ENCODE measurements around the gene AFG1L. TPM values are rescaled to one million over a fixed set of nuclear protein-coding genes. Genes with fewer than 3 reads are reported as not detected.

AFG1L gene
- polyA plus RNA-seq, 1 of the 3 experiments (the other 2 are of a cell fraction), result 0.71 TPM

DNA sequence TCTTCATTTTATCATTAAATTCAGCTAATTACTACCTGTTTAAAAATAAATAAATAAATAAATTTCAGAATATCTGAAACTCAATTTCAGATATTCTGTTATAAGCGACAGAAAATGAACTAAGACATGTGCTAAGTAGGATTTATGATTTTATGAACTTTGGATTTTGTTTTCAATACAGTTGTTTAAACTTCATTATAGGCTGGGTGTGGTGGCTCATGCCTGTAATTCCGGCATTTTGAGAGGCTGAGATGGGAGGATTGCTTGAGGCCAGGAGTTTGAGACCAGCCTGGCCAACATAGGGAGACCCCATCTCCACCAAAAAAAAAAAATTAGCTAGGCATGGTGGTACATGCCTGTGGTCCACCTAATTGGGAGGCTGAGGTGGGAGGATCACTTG, 36.0 kb downstream of the AFG1L start (continued):
- TF ChIP-seq RFX5 (IDR thresholded peaks at IDR 0.05; ENCODE audit: low read length), result no peak
- no peak for TF ChIP-seq FOXM1 (IDR thresholded peaks at IDR 0.05; ENCODE audit: low read depth)
- no peak for TF ChIP-seq NRF1 (IDR thresholded peaks at IDR 0.05; ENCODE audit: low read depth, low read length)
- TF ChIP-seq GABPA (IDR thresholded peaks at IDR 0.05; ENCODE audit: low read depth), result no peak

DNA sequence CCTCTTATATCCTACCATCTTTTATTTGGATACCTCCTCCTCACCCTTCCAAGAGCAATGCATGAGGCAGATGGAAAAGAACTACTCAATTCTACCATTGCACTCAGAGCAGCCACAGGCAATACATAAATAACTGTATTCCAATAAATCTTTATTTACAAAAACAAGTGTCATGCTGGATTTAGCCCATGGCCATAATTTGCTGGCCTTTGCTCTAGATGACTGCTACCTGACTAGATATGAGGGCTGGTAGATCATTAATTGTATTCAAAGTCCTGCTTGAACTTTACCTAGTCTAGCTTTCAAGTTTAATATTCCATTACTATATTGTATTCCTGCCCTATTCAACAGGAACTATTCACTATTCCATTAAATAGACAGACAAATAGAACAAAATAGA, 37.1 kb downstream of the AFG1L start:
- DNase-seq, result no peak
- Histone ChIP-seq H3K27ac (ENCODE audit: low read depth in 2 of 2, low read length in 1 of 2) (no peak overlapping the region), H3K4me2 (no peak overlapping the region), H3K4me1 (ENCODE audit: control insufficient read depth in 1 of 2, insufficient read depth in 2 of 2, low read depth in 1 of 2, low read length in 1 of 2) (no peaks in the 10 kb centered on the region), H3K79me2 (ENCODE audit: insufficient read depth) (no peaks in the 10 kb centered on the region), H3K27me3 (ENCODE audit: insufficient read depth) (no peaks in the 10 kb centered on the region), H3K4me3 (ENCODE audit: low read depth in 2 of 2, low read length in 1 of 2) (no peak overlapping the region), H4K20me1 (ENCODE audit: insufficient read depth) (no peaks in the 10 kb centered on the region), H3K9me2 (no peaks in the 10 kb centered on the region), H3K36me3 (replicated peaks in 1 of 2; ENCODE audit: control insufficient read depth in 1 of 2, insufficient read depth in 2 of 2, low read length in 1 of 2) (peaks cover 0 to 3% of the 10 kb centered on the region in 2 experiments), H3F3A (replicated peaks; ENCODE audit: insufficient read depth) (no peaks in the 10 kb centered on the region), H2AFZ (ENCODE audit: low read depth) (no peak overlapping the region), H3K9me3 (no peaks in the 10 kb centered on the region), H3K9ac (no peak overlapping the region)
- TF ChIP-seq NFIC (IDR thresholded peaks at IDR 0.05; ENCODE audit: borderline replicate concordance) (no peak), FOSL2 (IDR thresholded peaks at IDR 0.05; ENCODE audit: borderline replicate concordance, low read depth) (no peak), EP300 (IDR thresholded peaks at IDR 0.05; ENCODE audit: borderline replicate concordance in 1 of 2, low read depth in 1 of 2, low read length in 1 of 2) (no peak), TAF1 (IDR thresholded peaks at IDR 0.05; ENCODE audit: borderline replicate concordance, low read depth, low read length) (no peak), ELF1 (IDR thresholded peaks at IDR 0.05) (no peak), JUND (IDR thresholded peaks at IDR 0.05) (no peak), RXRA (IDR thresholded peaks at IDR 0.05; ENCODE audit: borderline replicate concordance, low read depth) (no peak), FOXM1 (IDR thresholded peaks at IDR 0.05; ENCODE audit: low read depth) (no peak), YY1 (IDR thresholded peaks at IDR 0.05; ENCODE audit: low read depth) (no peak), GATA2 (CRISPR knock-in tag; IDR thresholded peaks at IDR 0.05) (no peak), TEAD4 (IDR thresholded peaks at IDR 0.05; ENCODE audit: borderline replicate concordance, insufficient read depth) (no peak)
- TF ChIP-seq, protein P1, sequence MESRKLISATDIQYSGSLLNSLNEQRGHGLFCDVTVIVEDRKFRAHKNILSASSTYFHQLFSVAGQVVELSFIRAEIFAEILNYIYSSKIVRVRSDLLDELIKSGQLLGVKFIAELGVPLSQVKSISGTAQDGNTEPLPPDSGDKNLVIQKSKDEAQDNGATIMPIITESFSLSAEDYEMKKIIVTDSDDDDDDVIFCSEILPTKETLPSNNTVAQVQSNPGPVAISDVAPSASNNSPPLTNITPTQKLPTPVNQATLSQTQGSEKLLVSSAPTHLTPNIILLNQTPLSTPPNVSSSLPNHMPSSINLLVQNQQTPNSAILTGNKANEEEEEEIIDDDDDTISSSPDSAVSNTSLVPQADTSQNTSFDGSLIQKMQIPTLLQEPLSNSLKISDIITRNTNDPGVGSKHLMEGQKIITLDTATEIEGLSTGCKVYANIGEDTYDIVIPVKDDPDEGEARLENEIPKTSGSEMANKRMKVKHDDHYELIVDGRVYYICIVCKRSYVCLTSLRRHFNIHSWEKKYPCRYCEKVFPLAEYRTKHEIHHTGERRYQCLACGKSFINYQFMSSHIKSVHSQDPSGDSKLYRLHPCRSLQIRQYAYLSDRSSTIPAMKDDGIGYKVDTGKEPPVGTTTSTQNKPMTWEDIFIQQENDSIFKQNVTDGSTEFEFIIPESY (IDR thresholded peaks at IDR 0.05; ENCODE audit: borderline replicate concordance, low read depth), result no peak
- TF ChIP-seq, protein P2, sequence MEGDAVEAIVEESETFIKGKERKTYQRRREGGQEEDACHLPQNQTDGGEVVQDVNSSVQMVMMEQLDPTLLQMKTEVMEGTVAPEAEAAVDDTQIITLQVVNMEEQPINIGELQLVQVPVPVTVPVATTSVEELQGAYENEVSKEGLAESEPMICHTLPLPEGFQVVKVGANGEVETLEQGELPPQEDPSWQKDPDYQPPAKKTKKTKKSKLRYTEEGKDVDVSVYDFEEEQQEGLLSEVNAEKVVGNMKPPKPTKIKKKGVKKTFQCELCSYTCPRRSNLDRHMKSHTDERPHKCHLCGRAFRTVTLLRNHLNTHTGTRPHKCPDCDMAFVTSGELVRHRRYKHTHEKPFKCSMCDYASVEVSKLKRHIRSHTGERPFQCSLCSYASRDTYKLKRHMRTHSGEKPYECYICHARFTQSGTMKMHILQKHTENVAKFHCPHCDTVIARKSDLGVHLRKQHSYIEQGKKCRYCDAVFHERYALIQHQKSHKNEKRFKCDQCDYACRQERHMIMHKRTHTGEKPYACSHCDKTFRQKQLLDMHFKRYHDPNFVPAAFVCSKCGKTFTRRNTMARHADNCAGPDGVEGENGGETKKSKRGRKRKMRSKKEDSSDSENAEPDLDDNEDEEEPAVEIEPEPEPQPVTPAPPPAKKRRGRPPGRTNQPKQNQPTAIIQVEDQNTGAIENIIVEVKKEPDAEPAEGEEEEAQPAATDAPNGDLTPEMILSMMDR (IDR thresholded peaks at IDR 0.05), result no peak
- TF ChIP-seq, protein P3, sequence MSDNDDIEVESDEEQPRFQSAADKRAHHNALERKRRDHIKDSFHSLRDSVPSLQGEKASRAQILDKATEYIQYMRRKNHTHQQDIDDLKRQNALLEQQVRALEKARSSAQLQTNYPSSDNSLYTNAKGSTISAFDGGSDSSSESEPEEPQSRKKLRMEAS (IDR thresholded peaks at IDR 0.05; ENCODE audit: low read depth), result no peak
- CTCF ChIA-PET, result no interaction called here
- POLR2A ChIA-PET, result no interaction called here

Measured in SK-N-SH (cell line).